Mammary epithelial cell (primary cell): ENCODE data around the gene TARBP2.

Source experiments
- CTCF ChIP-seq, 2 donors: IDR thresholded peaks in 1 of 2; conservative IDR thresholded peaks in 1 of 2; 2 replicates each; pipeline ENCODE4 v1.5.1; 2011 to 2012; ENCODE audit warnings: inconsistent platforms in 2 of 2, low read length in 2 of 2, mild to moderate bottlenecking in 2 of 2, control low read depth in 1 of 2, low read depth in 1 of 2; ENCODE audit not compliant: insufficient read depth in 1 of 2; ENCODE audit errors: extremely low read depth in 1 of 2
- EZH2 ChIP-seq: IDR thresholded peaks from 2 replicates; pipeline ENCODE4 v1.6.1; 2012; ENCODE audit warnings: low read length, inconsistent platforms, borderline replicate concordance

- no peak for TF ChIP-seq CTCF (conservative IDR thresholded peaks at IDR 0.05 in 1 of 2, IDR thresholded peaks at IDR 0.05 in 1 of 2; ENCODE audit: extremely low read depth in 1 of 2, insufficient read depth in 1 of 2, low read depth in 1 of 2, low read length in 2 of 2)
- TF ChIP-seq EZH2 = no peak
These were observed 14.9 kb upstream of the TARBP2 start for GRCh38 chr12:53485955-53486735.
